ENCODE results near the gene PDLIM1. TPM values are rescaled to one million over a fixed set of nuclear protein-coding genes. Genes with fewer than 3 reads are reported as not detected.

PDLIM1 gene
- polyA plus RNA-seq, 1 experiment: 141 TPM

GRCh38 chr10:95325863-95326262 is 35.1 kb upstream of the PDLIM1 start:
- CTCF ChIA-PET: no interaction called here
- Histone ChIP-seq H3K27me3 (ENCODE audit: control insufficient read depth, insufficient read depth, low read length) (peaks cover 2% of the 10 kb centered on the region; the same call in 1 of the 2 replicates), H3K36me3 (ENCODE audit: control insufficient read depth, insufficient read depth, low read length) (no peaks in the 10 kb centered on the region), H3K4me3 (ENCODE audit: low read depth, low read length) (no peak overlapping the region)
- no peak for TF ChIP-seq CTCF (IDR thresholded peaks at IDR 0.05; ENCODE audit: insufficient read depth, low read depth, low read length)
- DNase-seq (ENCODE audit: low read depth): no peak
- POLR2A ChIA-PET: no interaction called here

- POLR2A ChIA-PET: no interaction called here
- CTCF ChIA-PET: no interaction called here
- no peaks in the 10 kb centered on the region for H3K36me3 ChIP-seq (ENCODE audit: control insufficient read depth, insufficient read depth, low read length)
- peaks cover 5% of the 10 kb centered on the region; the same call in 1 of the 2 replicates for H3K27me3 ChIP-seq (ENCODE audit: control insufficient read depth, insufficient read depth, low read length)
- TF ChIP-seq CTCF (IDR thresholded peaks at IDR 0.05; ENCODE audit: insufficient read depth, low read depth, low read length): no peak
- DNase-seq (ENCODE audit: low read depth): no peak
- no peak overlapping the region for H3K4me3 ChIP-seq (ENCODE audit: low read depth, low read length)
Measured at GRCh38 chr10:95324436-95325268, 33.8 kb upstream of the PDLIM1 start.

DNA sequence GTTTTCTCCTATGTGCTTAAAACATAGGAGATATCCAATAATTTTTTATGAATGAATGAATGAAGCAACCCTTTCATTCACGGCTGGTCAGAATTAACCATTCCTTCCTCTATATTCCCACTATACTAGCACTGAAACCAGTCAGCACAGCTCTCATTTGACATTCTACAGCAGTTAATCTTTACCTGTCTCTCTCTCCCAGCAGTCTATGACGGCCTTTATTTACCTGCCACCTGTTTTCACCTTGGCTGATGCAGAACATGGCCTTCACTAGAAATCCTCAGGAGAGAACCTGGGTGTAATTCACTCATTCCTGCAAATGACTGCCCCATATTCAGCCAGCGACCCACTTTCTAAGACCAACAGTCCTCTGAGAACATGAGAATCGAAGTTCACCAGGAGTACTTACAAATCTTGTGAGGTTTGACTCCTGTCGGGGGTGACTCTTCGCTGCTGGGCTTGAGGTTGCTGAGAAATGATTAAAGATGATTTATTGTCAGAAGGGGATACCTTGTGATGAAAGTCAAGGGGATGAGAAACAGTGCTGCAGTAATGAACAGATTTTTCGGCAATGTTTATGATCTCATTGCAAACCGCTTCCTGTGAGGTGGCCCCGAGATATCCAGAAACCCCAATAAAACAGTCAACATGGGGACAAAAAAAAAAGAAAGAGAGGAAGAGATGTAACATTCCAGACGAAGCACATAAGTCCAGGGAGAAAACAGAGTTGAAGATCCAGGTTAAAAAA is 30.9 kb upstream of the PDLIM1 start:
- Histone ChIP-seq H3K36me3 (ENCODE audit: control insufficient read depth, insufficient read depth, low read length) (no peaks in the 10 kb centered on the region), H3K27me3 (ENCODE audit: control insufficient read depth, insufficient read depth, low read length) (peaks cover 5% of the 10 kb centered on the region; the same call in 1 of the 2 replicates), H3K4me3 (ENCODE audit: low read depth, low read length) (no peak overlapping the region)
- CTCF ChIA-PET: no interaction called here
- POLR2A ChIA-PET: no interaction called here
- no peak for TF ChIP-seq CTCF (IDR thresholded peaks at IDR 0.05; ENCODE audit: insufficient read depth, low read depth, low read length)
- DNase-seq (ENCODE audit: low read depth): no peak

GRCh38 chr10:95319239-95319638 is 28.4 kb upstream of the PDLIM1 start:
- Histone ChIP-seq H3K4me3 (ENCODE audit: low read depth, low read length) (no peak overlapping the region), H3K27me3 (ENCODE audit: control insufficient read depth, insufficient read depth, low read length) (peaks cover 2% of the 10 kb centered on the region; the same call in 1 of the 2 replicates), H3K36me3 (ENCODE audit: control insufficient read depth, insufficient read depth, low read length) (no peaks in the 10 kb centered on the region)
- CTCF ChIA-PET: interaction anchor here (0.6 to 1.4 kb wide), 4 partner anchors 10 to 338 kb away, joined by 3 read pairs; no protein-coding TSS in a partner anchor
- no peak for DNase-seq (ENCODE audit: low read depth)
- POLR2A ChIA-PET: no interaction called here
- TF ChIP-seq CTCF (IDR thresholded peaks at IDR 0.05; ENCODE audit: insufficient read depth, low read depth, low read length): no peak

DNA sequence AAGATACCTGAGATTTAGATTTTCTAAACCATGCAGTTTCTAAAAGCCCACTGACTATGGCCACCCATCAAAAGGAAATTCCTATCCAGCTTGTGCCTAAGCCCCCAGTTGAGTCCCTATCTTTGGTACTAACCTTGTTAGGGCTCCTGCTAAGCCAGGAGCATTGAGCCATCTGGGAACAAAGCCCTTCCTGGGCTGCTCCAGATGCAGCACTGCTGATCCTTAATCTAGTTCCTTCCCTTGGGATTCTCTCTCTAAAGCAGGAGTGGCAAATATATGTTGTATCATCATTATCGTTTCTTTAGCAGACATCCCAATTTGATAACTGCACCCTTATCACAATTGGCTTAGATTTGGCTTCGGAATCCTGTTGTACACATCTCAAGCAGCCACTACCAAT is 24.7 kb upstream of the PDLIM1 start:
- POLR2A ChIA-PET: no interaction called here
- CTCF ChIA-PET: no interaction called here

More for the DNA sequence above, 24.7 kb upstream of the PDLIM1 start:
- no peak for TF ChIP-seq CTCF (IDR thresholded peaks at IDR 0.05; ENCODE audit: insufficient read depth, low read depth, low read length)
- no peak for DNase-seq (ENCODE audit: low read depth)
- H3K4me3 ChIP-seq (ENCODE audit: low read depth, low read length): no peak overlapping the region
- no peaks in the 10 kb centered on the region for H3K36me3 ChIP-seq (ENCODE audit: control insufficient read depth, insufficient read depth, low read length)
- H3K27me3 ChIP-seq (ENCODE audit: control insufficient read depth, insufficient read depth, low read length): peaks cover 3% of the 10 kb centered on the region; the same call in 1 of the 2 replicates
